ENCODE results near the gene EPHB3. TPM values are rescaled to one million over a fixed set of nuclear protein-coding genes. Genes with fewer than 3 reads are reported as not detected.

The EPHB3 gene
- polyA plus RNA-seq, 3 donors, result 0.71 to 1.2 (median 0.80) TPM

DNA sequence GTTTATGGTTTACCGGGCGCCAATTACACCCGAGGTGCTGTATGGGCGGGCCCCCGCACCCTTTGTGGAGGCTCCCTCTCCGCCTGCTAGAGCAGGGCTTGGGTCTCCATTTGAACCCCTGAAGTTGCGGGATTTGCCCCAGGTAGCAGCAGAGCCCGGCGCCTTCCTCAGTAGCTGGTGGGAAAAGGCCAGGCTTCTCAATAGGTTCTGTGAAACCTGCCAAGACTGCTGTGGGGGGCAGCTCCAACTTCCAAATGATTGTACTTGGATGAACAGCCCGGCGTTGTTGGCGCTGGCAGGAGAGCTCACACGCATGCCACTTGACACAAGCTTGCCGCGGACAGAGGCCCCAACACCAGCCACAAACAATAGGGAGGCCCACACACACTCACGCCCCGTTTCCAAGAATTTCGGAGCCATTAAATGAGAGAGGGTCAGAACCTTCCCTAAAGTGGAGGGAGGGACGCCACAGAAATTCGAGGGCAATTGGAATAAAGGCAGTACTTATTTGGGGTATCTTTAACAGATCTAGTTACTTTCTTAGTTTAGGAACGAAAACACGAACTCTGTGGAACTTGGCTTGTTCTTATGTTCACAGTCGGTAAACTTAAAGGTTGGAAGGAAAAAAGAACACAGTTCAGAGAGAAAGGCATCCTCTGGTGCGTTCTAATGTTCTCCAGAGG lies 1.4 kb downstream of the EPHB3 start:
- no peaks in the 10 kb centered on the region for H3K9me3 ChIP-seq (replicated peaks in 1 of 2; ENCODE audit: control insufficient read depth in 1 of 2, insufficient read depth in 1 of 2, low read length in 2 of 2)
- no peaks in the 10 kb centered on the region for H4K20me1 ChIP-seq (ENCODE audit: insufficient read depth, low read length)
- peaks cover 21 to 46% of the 10 kb centered on the region in 2 donors for H3K4me1 ChIP-seq (ENCODE audit: control insufficient read depth in 1 of 2, insufficient read depth in 2 of 2, low read length in 2 of 2)
- peaks cover 21 to 47% (median 22%) of the 10 kb centered on the region in 3 donors for H3K27me3 Mint-ChIP-seq (ENCODE audit: low read depth in 3 of 3)
- H2AFZ ChIP-seq (ENCODE audit: insufficient read depth, low read depth, low read length, poor library complexity, severe bottlenecking), result no peak overlapping the region
- WGBS (ENCODE audit: insufficient coverage), result 84% methylated on average over 15 of the region's 24 CpGs
- H3K36me3 ChIP-seq (replicated peaks in 1 of 2; ENCODE audit: control insufficient read depth in 1 of 2, insufficient read depth in 2 of 2, low read length in 2 of 2), result no peaks in the 10 kb centered on the region
- peak overlapping the region in 1 of 3 experiments; percentile 83 for H3K4me3 ChIP-seq (replicated peaks in 1 of 3; ENCODE audit: low read depth in 2 of 3, low read length in 3 of 3)
- peaks cover 0 to 4% (median 0%) of the 10 kb centered on the region in 7 donors for H3K9me3 Mint-ChIP-seq
- H3K4me2 ChIP-seq (replicated peaks; ENCODE audit: extremely low read depth, low read length, poor library complexity, severe bottlenecking), result peak overlapping the region; percentile 93
- H3K27me3 ChIP-seq (ENCODE audit: control insufficient read depth in 2 of 2, insufficient read depth in 2 of 2, low read length in 2 of 2), result peaks cover 0 to 18% of the 10 kb centered on the region in 2 donors
- no peak for DNase-seq
- peak overlapping the region in 2 of 7 donors; percentile 9 to 11 for H3K27ac Mint-ChIP-seq
- H3K4me1 Mint-ChIP-seq, result peaks cover 43% of the 10 kb centered on the region
- no peak overlapping the region for H3K9ac ChIP-seq (ENCODE audit: insufficient read depth, low read length, poor library complexity, severe bottlenecking)
- H3K79me2 ChIP-seq (ENCODE audit: insufficient read depth, low read length), result peaks cover 11% of the 10 kb centered on the region
- intact Hi-C loops (cut with micrococcal nuclease), result no loop called here
- TF ChIP-seq, protein P1, sequence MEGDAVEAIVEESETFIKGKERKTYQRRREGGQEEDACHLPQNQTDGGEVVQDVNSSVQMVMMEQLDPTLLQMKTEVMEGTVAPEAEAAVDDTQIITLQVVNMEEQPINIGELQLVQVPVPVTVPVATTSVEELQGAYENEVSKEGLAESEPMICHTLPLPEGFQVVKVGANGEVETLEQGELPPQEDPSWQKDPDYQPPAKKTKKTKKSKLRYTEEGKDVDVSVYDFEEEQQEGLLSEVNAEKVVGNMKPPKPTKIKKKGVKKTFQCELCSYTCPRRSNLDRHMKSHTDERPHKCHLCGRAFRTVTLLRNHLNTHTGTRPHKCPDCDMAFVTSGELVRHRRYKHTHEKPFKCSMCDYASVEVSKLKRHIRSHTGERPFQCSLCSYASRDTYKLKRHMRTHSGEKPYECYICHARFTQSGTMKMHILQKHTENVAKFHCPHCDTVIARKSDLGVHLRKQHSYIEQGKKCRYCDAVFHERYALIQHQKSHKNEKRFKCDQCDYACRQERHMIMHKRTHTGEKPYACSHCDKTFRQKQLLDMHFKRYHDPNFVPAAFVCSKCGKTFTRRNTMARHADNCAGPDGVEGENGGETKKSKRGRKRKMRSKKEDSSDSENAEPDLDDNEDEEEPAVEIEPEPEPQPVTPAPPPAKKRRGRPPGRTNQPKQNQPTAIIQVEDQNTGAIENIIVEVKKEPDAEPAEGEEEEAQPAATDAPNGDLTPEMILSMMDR (IDR thresholded peaks at IDR 0.05), result no peak
- peak overlapping the region; percentile 39 to 41 for H3K4me3 Mint-ChIP-seq
- H3K27ac ChIP-seq (ENCODE audit: low read depth in 1 of 2, low read length in 2 of 2), result no peak overlapping the region
- peaks cover 7% of the 10 kb centered on the region in 2 donors for H3K36me3 Mint-ChIP-seq

DNA sequence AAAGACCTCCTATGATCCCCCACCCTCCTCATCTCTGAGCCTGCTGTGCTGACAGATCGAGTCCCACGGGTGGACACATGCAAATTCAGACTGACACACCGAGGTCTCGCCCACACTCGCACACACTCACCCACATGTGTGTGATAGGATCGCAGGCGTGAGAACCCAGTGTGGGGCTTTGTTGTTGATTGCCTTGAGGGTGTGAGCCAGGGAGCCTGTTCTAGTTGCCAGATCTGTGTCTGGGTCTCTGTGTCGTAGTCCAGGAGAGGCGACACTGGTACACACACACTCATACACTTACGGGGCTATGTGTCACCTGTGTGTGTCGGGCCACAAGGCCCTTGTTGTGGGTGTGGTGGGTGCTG lies 2.0 kb downstream of the EPHB3 start:
- DNase-seq, result no peak

More for the DNA sequence above, 2.0 kb downstream of the EPHB3 start:
- Mint-ChIP-seq H3K27me3 (ENCODE audit: low read depth in 3 of 3) (peaks cover 18 to 48% (median 19%) of the 10 kb centered on the region in 3 donors), H3K27ac (no peak overlapping the region), H3K4me3 (peak overlapping the region in 1 of 2 donors; percentile 24), H3K9me3 (peaks cover 0 to 4% (median 0%) of the 10 kb centered on the region in 7 donors), H3K36me3 (peaks cover 7% of the 10 kb centered on the region in 2 donors), H3K4me1 (peaks cover 46% of the 10 kb centered on the region)
- H3K36me3 ChIP-seq (replicated peaks in 1 of 2; ENCODE audit: control insufficient read depth in 1 of 2, insufficient read depth in 2 of 2, low read length in 2 of 2), result no peaks in the 10 kb centered on the region
- no peaks in the 10 kb centered on the region for H4K20me1 ChIP-seq (ENCODE audit: insufficient read depth, low read length)
- intact Hi-C loops (cut with micrococcal nuclease), result no loop called here
- TF ChIP-seq, protein P1 (IDR thresholded peaks at IDR 0.05), result no peak
- H3K27ac ChIP-seq (ENCODE audit: low read depth in 1 of 2, low read length in 2 of 2), result no peak overlapping the region
- no peak overlapping the region for H3K9ac ChIP-seq (ENCODE audit: insufficient read depth, low read length, poor library complexity, severe bottlenecking)
- peaks cover 26 to 52% of the 10 kb centered on the region in 2 donors for H3K4me1 ChIP-seq (ENCODE audit: control insufficient read depth in 1 of 2, insufficient read depth in 2 of 2, low read length in 2 of 2)
- no peak overlapping the region for H2AFZ ChIP-seq (ENCODE audit: insufficient read depth, low read depth, low read length, poor library complexity, severe bottlenecking)
- peaks cover 11% of the 10 kb centered on the region for H3K79me2 ChIP-seq (ENCODE audit: insufficient read depth, low read length)
- peaks cover 0 to 22% of the 10 kb centered on the region in 2 donors for H3K27me3 ChIP-seq (ENCODE audit: control insufficient read depth in 2 of 2, insufficient read depth in 2 of 2, low read length in 2 of 2)
- H3K4me3 ChIP-seq (replicated peaks in 1 of 3; ENCODE audit: low read depth in 2 of 3, low read length in 3 of 3), result no peak overlapping the region
- WGBS (ENCODE audit: insufficient coverage), result 80% methylated on average over 1 of the region's 11 CpGs
- no peaks in the 10 kb centered on the region for H3K9me3 ChIP-seq (replicated peaks in 1 of 2; ENCODE audit: control insufficient read depth in 1 of 2, insufficient read depth in 1 of 2, low read length in 2 of 2)
- no peak overlapping the region for H3K4me2 ChIP-seq (replicated peaks; ENCODE audit: extremely low read depth, low read length, poor library complexity, severe bottlenecking)
